Non-pigmented ciliary epithelial cell (primary cell): ENCODE measurements around the gene GSTT4.
"Not testable (repeated sequence)": the region's sequence is repeated elsewhere in the genome, so short reads cannot be mapped to it uniquely, and the experiment has no call there.

Source experiments
- DNase-seq: peaks from one replicate; pipeline ENCODE4 v3.0.0-alpha.2; 2010; ENCODE audit warnings: low read depth

GSTT4 gene

DNA sequence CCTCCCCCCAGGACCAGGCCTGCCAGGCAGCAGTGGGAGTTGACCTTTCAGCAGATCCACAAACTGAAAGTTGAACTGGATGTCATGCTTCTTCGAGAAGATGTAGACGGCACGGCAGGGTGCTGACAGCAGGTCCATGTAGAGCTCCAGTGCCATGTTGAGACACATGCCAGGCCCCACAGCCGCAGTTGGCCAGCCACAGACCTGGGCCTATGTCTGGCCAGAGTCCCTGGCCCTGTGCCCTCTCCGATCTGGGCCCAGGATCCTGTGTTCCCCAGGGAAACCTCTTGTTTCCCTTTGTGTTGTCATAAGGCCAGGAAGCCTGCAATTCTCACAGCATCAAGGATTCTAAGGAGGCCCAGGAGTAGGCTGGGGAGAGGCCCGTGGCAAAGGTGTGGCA is at the start of gene GSTT4:
GSTT4 (minus strand) TSS at position 253 of the 400 bp plus-strand sequence; CDS start at position 156, 97 bp downstream.
- DNase-seq, result no peak

GRCh38 chr22:24054356-24054755 is 49.1 kb upstream of the GSTT4 start:
- DNase-seq, result no peak

GRCh38 chr22:24053481-24054226 is 48.4 kb upstream of the GSTT4 start:
- no peak for DNase-seq

GRCh38 chr22:24051568-24051967 is 46.3 kb upstream of the GSTT4 start:
- no peak for DNase-seq

DNA sequence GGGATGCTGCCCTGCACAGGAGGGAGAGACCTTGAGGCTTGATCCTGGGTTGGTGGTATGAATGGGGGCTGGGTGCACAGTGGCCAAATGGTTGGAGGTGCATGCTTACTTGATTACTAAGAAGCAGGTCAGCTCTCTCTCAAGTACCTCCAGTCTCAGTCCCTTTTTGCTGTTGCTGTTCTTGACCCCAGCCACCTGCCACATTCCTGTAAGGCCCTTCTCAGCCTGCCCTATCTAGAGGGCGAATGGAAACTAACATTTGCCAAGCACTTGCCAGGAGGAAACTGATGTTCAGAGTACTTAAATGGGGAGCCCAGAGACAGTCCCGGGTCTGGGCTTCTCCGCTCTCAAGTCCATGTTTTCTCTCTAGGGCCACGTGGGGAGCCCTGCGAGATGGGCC is 45.8 kb upstream of the GSTT4 start:
- no peak for DNase-seq

DNA sequence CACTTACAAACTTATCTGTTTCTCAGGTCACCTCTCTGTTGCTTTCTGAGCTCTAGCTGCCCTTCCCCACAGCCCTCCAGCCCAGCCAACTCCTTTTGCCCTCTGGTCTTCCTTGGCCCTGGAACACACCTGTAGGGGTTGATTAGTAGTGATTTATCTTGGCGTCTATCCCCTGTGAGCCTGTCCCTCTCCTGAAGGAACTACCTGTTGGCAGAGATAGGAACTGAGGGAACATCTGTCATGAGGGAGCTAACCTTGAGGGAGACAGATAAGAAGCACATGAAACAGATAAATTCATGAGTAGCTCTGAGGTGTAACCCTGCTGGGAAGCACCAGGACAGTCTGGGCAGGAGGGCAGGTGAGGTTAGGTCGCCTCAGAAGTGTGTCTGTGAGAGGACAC is 44.7 kb upstream of the GSTT4 start:
- DNase-seq, result no peak

- no peak for DNase-seq
These were observed 44.0 kb upstream of the GSTT4 start for GRCh38 chr22:24049211-24049610.

DNA sequence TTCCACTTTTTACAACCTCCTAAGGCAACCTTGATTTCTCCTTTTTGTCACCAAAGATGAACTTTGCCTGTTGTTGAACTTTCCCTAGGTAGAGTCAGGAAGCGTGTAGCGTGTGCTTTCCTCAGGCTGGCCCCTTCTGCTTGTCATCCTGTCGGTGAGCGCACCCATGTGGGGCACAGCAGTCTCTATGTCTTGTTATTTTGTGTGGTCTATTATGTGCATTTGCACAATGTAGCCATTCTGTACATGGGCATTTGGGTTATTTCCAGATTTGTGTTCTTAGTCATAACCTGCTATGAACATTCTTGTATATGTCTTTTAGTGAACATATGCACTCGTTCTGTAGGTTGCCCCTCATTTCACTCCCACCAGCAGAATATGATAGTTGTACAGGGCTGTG is 40.8 kb upstream of the GSTT4 start:
- no peak for DNase-seq

DNA sequence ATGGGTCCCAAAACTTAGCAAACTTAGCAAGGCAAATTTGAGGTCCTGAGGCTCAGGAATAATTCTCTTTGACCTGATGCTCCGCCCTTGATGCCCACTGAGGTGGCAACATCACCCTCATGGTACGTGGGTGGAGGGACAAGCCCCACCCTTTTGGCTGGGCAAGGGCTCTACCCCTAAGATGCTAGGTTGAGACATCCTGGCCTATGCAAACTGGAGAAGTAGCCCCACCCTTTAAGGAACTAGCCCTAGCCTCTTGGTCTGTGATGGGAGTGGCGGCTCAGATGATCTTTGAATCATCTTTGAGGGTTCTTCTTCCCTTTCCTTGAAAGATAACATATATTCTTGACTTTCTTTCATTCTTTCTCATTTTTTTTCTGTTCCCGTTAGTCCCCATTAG is 38.7 kb upstream of the GSTT4 start:
- no peak for DNase-seq

DNA sequence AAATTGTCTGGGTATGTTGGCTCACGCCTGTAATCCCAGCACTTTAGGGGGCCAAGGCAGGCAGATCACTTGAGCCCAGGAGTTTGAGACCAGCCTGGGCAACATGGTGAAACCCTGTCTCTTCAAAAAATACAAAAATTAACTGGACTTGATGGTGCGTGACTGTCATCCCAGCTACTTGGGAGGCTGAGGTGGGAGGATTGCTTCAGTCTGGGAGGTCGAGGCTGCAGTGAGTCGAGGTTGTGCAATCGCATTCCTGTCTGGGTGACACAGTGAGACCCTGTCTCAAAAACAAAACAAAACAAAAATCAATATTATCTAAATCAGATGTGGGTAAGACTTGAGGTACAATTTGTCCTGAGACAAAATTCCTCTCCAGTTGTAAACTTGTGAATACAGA is 38.2 kb upstream of the GSTT4 start:
- not testable (repeated sequence) for DNase-seq

- DNase-seq, result no peak
These were observed 35.7 kb upstream of the GSTT4 start for GRCh38 chr22:24040946-24041345.

DNA sequence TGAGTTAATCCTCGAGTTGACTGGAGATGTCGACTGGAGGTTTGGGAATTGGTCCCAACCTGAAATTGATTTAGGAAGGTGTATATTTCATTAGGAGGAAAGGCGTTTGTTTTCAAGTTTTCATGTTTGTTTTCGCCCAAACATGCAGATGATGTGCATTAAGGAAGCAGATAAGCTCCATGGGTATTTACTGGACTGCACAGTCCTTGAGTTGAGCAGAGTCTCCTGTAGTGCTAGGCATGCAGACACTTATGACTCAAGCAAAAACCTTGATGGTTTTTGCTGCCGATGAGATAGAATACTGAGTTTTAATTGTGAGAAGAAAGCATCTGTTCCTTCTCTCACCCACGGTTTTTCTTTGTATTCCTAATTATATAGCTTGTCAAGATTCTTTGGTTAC is 33.8 kb upstream of the GSTT4 start:
- DNase-seq, result no peak

GRCh38 chr22:24037851-24038765 is 32.9 kb upstream of the GSTT4 start:
- DNase-seq, result no peak

- DNase-seq, result no peak
These were observed 30.0 kb upstream of the GSTT4 start for GRCh38 chr22:24035296-24035695.

DNA sequence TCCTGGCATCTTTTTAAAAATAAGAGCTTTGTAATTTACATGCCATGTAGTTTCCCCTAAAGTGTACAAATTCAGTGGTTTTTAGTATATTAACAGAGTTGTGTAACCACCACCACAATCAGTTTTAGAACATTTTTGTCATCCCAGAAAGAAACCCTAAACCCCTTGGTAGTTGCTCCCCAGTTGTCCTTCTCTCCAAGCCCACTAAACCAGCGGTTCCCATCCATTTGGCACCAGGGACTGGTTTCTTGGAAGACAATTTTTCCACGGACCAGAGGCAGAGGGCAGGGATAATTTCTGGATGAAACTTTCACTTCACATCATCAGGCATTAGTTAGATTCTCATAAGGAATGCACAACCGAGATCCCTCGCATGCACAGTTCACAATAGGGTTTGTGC is 28.5 kb upstream of the GSTT4 start:
- DNase-seq, result no peak

- DNase-seq, result no peak
These were observed 25.0 kb upstream of the GSTT4 start for GRCh38 chr22:24030186-24030702.

DNA sequence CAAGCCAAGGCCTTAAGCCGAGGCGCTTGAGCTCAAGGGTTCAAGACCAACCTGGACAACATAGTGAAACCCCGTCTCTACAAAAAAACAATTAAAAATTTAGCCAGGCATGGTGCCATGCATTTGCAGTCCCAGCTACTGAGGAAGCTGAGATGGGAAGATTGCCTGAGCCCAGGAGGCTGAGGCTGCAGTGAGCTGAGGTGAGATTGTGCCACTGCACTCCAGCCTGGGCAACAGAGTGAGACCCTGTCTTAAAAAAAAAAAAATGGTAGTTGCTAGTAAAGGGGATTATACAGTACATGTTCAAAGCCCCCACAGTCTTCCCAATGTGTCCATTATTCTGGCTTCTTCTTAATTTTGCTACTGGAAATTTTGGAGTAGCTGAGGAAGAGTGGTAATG is 24.1 kb upstream of the GSTT4 start:
- no peak for DNase-seq

GRCh38 chr22:24028533-24028932 is 23.3 kb upstream of the GSTT4 start:
- no peak for DNase-seq

GRCh38 chr22:24027991-24028390 is 22.7 kb upstream of the GSTT4 start:
- DNase-seq, result no peak

- DNase-seq, result no peak
These were observed 22.2 kb upstream of the GSTT4 start for GRCh38 chr22:24027389-24027975.

DNA sequence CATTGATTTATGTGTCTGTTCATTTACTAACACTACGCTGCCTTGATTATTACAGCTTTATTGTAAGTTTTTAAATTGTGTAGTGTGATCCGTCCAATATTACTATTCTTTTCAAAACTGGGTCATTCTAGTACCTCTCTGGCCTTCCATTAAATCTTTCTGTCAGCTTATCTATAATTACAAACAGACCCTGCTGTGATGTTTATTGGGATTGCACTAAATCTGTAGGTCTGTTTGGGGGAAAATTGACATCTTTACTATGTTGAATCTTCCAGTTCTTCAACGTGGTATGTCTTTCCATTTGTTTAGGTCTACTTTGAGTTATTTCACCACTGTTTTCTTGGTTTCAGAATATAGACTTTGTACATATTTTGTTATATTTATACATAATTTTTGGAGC is 21.5 kb upstream of the GSTT4 start:
- no peak for DNase-seq

GRCh38 chr22:24026056-24026455 is 20.8 kb upstream of the GSTT4 start:
- no peak for DNase-seq

DNA sequence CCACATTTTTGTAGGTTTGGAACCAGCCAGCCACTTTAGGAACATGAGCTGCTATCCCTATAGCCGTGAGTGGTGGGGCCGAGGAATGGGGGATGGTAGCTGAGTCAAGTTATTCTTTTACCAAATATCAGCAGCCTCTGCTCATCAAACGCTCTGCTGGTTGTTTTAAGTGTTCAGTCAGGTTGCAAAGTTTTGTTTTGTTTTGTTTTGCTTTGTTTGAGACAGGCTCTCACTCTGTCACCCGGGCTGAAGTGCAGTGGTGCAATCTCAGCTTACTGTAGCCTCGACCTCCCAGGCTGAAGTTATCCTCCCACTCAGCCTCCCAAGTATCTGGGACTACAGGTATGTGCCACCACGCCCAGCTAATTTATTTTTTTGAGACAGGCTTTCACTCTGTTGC is 20.2 kb upstream of the GSTT4 start:
- DNase-seq, result no peak
